HG02759 (cell line): ENCODE measurements around the gene FOXC2.

Experiments used
- ATAC-seq: cut with Tn5 transposase; IDR thresholded peaks from one replicate; pipeline ENCODE4 v1.9.1; 2021; ENCODE audit warnings: mild to moderate bottlenecking, moderate library complexity; ENCODE audit not compliant: unreplicated experiment

FOXC2 gene

DNA sequence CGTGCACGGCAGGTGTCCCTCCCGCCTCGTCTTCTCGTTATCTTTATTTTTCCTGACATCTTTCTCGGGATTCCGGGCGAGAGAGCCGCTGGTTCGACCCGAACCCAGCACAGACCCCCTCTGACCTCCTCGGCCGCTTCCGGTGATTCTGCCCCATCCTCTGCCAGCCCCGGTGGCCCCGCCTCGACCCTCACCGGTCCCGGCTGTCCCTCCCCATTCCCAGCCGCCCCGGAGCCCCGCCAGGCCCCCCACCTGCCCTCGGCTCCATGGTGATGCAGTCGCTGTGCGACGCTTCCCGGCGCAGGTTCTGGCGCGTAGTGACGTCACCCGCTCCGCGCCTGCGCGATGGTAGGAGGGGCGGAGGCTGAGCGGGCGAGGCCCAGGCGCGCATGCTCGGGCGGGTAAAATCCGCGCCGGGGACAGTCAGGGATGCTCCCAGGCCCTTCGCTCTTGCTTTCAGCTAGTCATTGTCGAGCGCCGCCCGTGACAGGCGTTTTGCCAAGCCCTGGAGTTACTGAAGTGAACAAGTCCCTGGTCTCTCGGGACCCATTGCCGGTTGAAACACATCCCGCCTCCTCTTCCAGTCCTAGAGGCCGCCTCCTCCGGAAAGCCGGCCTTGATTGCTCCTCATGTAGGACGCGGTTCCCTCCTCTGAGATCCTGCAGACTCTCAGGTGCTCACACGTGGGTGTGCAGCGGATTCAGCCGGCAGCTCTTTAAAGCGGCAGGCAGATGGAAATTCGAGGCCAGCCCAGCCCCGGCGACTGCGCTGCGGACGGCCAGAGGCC is 11.5 kb upstream of the FOXC2 start, which contains the start of gene MTHFSD:
Gene MTHFSD (minus strand): TSS at position 319 of the 787 bp plus-strand sequence. CDS start 51 bp downstream, at position 268.
- peak; percentile 92 for ATAC-seq

DNA sequence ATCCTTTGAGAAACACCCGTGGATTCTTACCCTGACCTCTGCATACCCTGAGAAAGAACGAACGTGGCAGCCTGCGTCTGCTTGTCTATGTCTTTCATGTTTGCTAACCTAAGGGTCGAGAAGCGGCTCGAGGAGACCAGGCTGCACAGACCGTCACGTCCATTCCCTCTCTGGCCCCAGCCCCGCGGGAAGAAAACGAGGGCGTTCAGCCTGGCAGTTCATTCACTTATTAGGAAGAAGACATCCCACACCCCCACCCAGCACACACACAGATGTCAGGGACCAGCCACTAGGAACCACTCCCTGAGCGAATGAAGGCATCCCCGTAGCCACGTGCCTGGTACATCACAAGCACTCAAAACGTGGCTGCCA is 10.9 kb upstream of the FOXC2 start:
- ATAC-seq = no peak

DNA sequence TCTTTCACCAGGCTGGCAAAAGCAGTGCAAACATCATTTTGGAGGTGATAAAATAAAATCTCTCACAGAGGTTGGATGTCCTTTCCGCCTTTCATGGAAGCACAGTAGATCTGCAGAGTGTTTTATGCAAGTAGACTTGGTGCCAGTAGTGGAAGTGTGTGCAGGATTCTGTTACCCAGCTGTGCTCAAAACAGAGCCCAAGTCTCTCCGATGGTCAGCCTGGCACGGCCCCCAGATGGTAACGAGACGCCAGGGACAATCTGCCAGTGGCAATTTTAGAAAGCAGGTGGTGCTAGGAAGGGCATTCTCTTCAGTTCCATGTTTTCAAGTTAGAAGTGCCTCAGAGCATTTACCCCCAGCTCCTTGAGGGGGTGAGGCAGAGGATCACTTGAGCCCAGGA is 10.1 kb upstream of the FOXC2 start:
- no peak for ATAC-seq

DNA sequence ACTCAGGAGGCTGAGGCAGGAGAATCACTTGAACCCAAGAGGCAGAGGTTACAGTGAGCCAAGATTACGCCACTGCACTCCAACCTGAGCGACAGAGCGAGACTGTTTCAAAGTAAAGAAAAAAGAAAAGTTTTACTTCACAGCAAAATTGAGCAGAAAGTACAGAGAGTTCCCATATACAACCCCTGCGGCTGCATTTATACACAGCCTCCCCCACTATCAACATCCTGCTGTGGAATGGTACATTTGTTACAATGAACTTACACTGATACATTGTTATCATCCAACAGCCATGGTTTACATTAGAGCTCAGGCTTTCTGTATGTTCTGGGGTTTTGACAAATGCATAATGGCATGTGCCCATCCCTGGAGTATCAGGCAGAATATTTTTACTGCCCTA is 9.0 kb upstream of the FOXC2 start:
- no peak for ATAC-seq

DNA sequence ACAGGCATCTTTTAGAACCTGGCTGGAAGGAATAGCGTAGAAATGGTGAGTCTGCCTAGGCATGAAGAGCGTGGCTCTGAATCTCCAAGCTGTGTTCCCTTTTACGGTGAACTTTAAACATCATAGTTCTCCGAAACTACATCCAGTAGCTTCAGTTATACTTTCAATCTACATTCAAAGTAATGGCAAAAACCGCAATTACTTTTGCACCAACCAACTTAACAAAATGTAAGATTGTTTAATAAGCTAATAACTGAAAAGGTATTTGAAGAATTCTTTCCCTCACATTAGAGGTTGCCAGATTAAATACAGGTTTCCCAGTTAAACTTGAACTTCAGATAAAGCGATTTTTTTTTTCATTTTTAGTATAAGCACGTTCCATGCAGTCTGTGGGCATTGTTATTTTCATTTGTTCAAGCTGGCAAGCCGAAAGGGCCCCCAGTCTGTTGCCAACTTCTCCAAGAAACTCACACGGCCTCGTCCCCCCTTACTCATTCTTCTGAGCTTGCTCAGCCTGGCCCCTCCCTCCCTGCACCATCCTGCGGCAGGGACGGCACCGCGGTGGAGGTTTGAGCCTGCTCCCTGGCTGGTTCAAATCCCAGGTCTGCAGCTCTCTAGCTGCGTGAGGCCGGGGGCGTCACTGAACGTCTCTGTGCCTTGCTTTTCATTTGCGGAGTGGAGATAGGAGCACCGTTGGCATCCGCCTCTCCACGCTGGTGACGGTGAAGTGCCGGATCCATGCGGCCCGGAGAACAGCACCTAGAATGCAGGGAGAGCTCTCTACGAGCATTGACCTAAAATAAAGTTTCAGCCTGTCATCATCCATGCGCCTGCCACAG is 8.1 kb upstream of the FOXC2 start:
- ATAC-seq = no peak

DNA sequence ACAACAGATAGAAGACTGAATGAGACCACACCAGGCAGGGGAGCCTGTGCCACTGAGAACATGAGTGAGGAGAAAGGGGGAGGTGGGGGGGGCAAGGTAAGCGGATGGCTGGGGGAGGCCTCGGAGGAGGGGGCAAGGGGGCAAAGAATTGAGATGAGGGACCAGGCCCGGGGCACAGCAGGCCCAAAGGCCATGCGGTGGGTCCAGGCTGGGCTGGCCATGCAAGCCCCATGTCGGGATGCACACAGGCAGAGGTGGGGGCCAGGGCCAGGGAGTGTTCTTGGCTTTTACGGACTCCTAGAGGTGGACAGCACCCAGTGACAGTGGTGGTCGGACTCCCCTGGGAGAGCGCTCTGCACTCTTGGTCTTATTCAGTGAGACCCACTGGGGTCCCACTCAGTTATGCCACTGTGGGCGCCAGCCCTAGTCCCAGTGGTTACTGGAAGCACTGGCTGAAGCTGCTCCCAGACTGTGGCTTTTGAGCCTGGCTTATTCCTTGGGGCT is 6.8 kb upstream of the FOXC2 start:
- ATAC-seq = no peak

DNA sequence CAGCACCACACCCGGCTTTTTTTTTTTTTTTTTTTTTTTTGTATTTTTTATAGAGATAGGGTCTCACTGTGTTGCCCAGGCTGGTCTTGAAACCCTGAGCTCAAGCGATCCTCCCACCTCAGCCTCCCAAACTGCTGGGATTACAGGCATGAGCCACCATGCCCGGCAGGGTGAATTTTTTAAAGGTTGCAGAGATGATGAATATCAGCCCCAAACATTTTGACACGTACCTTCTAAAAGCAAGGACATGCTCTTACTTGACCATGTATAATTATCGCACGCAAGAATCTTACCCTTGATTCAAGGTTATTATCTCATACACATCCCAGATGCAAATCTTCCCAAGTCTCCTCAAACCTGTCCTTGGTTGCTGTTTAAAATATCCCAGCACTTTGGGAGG is 4.3 kb upstream of the FOXC2 start:
- no peak for ATAC-seq

DNA sequence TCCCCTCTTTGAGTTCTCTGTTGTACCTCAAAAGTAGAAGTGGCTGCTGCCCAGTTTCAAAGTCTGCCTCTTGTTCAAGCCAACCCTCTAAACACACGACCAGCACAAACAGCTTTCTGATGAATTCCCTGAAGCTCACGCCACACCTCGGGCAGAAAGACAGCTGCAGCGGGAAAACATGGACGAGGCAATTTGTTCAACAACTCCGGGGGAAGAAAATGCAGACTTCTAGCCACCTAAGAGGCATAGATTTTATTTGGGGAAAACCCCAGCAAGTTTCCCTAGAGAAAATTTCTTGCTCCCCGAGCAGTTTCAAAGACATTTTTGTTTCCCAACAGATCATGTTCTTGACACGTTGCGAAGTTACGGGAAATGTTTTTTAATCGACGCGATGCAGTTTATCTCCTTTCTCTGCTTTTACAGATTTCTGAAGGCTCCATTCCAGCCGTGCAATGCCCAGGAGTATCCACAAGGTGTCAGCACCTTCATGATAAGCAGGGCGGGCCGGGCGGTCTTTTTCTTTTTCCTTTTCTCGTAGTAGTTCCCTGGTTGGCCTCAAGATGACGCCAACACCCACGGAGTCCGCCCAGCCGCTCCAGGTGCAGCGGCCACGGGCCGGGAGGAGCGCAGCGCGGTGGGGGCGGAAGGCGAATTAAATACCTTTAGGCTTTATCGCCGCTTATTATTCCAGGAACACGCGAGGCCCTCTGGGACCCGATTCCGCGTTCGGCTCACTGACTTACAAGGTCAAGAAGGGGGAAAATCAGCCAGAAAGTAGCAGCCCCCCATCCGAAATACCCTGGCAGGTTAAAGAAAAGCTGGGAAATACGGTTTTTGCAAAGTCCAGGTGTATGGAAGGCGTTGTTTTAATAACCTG is 2.9 kb upstream of the FOXC2 start:
- ATAC-seq = peak; percentile 62

DNA sequence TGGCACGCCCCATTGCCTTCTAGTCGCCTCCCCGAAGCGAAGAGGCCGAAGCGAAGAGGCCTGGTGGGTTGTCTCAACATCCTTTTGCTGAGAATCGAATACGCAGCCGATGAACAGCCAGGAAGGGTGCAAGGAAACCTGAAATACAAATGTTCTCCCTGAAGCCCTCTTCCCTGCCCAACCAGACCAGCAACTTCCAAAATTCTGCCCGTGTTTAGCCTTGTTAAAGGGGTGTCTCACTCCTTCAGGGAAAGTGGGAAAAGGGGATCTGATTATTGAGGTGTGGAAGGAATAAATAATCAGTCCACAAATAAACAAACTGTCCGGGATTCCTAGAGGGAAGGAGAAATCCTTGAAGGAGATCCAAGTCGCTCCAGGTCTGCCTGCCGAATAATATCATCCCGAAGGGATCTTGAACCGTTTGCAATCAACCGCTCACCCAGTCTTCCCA is 1.4 kb upstream of the FOXC2 start:
- no peak for ATAC-seq

DNA sequence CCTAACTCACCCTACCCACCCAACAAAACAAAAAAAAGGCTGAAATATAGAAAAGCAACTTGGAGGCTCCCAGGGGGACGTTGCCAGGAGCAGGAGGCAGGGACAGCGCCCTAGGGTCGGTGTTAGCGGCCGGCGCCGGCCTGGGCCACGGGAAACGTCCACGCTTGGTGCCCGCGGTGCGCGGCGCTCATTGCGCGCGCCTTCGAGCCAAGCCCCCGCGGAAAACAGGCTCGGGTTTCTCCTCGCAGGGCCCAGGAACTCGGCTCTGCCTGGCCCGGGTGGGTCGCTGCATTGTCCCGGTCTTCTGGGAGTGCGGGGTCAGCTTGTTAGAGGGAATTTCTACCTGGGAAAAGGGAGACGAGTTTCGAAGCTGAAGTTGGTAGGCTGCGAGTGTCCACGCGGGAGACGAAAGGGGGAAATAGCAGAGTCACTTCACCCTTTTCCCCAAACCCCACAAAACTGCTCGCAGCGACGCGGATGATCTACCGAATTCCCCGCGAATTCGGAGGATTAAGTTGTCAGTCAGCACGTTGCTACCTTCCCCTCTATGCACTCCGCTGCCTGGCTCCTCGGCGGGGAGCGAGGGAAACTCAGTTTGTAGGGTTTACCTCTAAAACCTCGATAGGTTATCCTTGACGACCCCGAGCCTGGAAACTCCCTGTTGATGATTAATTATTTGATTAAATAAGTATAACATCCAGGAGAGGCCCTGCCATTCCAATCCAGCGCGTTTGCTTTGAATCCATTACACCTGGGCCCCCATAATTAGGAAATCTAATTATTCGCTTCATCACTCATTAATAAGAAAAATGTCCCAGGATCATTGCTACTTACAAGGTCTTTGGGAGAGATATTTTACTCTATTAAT is 751 bp upstream of the FOXC2 start:
- ATAC-seq = no peak

DNA sequence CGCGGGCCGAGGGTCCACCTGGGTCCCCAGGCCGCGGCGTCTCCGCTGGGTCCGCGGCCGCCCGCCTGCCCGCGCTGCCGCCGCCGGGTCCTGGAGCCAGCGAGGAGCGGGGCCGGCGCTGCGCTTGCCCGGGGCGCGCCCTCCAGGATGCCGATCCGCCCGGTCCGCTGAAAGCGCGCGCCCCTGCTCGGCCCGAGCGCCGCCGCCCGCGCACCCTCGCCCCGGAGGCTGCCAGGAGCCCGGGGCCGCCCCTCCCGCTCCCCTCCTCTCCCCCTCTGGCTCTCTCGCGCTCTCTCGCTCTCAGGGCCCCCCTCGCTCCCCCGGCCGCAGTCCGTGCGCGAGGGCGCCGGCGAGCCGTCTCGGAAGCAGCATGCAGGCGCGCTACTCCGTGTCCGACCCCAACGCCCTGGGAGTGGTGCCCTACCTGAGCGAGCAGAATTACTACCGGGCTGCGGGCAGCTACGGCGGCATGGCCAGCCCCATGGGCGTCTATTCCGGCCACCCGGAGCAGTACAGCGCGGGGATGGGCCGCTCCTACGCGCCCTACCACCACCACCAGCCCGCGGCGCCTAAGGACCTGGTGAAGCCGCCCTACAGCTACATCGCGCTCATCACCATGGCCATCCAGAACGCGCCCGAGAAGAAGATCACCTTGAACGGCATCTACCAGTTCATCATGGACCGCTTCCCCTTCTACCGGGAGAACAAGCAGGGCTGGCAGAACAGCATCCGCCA is 504 bp downstream of the FOXC2 start:
- no peak for ATAC-seq

DNA sequence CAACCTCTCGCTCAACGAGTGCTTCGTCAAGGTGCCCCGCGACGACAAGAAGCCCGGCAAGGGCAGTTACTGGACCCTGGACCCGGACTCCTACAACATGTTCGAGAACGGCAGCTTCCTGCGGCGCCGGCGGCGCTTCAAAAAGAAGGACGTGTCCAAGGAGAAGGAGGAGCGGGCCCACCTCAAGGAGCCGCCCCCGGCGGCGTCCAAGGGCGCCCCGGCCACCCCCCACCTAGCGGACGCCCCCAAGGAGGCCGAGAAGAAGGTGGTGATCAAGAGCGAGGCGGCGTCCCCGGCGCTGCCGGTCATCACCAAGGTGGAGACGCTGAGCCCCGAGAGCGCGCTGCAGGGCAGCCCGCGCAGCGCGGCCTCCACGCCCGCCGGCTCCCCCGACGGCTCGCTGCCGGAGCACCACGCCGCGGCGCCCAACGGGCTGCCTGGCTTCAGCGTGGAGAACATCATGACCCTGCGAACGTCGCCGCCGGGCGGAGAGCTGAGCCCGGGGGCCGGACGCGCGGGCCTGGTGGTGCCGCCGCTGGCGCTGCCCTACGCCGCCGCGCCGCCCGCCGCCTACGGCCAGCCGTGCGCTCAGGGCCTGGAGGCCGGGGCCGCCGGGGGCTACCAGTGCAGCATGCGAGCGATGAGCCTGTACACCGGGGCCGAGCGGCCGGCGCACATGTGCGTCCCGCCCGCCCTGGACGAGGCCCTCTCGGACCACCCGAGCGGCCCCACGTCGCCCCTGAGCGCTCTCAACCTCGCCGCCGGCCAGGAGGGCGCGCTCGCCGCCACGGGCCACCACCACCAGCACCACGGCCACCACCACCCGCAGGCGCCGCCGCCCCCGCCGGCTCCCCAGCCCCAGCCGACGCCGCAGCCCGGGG is 1.3 kb downstream of the FOXC2 start:
- no peak for ATAC-seq

DNA sequence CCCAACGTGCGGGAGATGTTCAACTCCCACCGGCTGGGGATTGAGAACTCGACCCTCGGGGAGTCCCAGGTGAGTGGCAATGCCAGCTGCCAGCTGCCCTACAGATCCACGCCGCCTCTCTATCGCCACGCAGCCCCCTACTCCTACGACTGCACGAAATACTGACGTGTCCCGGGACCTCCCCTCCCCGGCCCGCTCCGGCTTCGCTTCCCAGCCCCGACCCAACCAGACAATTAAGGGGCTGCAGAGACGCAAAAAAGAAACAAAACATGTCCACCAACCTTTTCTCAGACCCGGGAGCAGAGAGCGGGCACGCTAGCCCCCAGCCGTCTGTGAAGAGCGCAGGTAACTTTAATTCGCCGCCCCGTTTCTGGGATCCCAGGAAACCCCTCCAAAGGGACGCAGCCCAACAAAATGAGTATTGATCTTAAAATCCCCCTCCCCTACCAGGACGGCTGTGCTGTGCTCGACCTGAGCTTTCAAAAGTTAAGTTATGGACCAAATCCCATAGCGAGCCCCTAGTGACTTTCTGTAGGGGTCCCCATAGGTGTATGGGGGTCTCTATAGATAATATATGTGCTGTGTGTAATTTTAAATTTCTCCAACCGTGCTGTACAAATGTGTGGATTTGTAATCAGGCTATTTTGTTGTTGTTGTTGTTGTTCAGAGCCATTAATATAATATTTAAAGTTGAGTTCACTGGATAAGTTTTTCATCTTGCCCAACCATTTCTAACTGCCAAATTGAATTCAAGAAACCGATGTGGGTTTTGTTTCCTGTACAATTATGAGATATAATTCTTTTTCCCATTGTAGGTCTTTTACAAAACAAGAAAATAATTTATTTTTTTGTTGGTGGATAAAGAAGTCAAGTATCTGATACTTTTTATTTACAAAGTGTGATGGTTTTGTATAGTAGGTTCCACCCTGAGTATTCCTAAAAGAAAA is 2.3 kb downstream of the FOXC2 start:
- ATAC-seq = no peak

DNA sequence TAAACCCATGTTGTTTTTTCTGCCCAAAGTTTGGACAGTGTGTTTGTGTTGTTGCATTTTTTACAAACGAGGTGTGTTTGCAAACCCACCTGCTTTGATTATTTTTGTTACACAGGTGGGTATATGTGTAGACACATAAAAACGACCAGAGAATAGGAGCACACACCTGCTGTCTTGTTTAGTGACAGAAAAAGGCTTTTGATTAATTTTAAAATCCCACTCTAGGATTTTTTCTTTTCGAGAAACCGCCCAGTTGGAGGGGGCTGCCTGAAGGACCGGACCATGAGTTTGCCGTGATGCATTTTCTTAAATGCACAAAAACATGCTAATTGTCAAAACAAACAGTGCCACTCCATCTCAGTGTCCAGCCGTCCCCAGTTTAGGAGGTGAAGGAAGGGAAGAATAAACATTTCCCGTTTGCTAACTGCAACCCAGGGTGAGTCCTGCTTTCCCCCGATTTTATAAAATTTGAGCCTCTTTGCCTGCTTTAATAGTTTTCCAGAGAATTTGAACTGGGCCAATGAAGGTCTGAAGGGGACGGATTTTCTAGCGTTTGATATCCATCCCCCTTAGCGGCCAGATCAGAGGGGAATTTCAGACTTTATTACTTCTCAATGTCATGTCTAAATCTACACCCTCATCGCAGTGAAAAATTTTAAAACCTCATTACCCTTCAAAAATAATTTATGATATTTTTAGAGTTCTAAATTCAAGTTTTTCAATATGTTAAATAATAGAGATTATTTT is 3.2 kb downstream of the FOXC2 start:
- ATAC-seq = no peak

DNA sequence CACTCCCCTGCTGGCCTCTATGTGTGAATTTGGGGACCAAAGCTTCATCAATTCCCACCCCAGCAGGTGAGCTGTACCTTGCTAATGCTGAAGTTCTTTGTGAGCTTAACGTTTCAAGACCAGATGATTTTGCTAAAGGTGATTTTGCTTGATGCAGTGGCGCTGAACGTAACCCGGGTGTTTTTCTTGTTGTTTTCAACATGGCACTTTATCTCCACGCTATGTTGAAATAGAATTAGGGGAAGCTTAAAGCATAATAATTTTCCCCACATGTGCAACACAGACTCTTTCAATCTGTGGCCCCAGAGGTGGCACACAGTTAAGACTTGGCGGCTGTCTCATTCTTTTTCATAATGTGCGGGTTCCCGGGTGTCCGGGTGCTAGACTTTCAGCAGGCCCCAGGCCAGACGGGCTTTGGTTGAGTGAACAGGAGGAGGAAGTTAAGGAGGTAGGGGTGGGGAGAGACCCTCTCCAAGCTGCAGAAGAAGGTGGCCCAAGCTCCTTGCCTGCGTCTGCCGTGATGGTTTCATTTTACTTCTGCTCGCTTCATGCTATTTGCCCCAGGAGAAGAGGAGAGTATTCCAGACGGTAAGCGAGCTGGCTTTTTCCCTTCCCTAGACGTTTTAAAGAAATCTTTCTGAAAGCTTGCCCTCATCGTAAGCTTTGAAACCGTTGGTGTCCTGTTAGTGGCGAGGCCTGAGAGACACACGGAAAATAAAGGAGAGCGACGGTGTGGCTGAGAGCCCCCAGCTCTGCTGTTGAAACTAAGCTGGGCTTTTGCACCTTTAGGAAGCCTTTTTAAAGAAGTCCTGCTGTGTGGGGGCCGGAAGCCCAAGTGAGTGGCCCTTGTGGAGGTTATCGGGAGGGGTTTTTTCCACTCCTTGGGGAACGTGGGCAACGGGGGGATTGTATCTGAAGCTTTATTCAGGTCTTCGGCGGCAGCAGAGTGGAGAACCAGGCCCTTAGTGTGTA is 4.2 kb downstream of the FOXC2 start:
- no peak for ATAC-seq
